Left lobe of liver (tissue), 2 donors: ENCODE measurements around the gene TBCE. TPM values are rescaled to one million over a fixed set of nuclear protein-coding genes. Genes with fewer than 3 reads are reported as not detected.

Source experiments
- ATAC-seq: fragments of 200-7000 bp; cut with Tn5 transposase; one replicate; pipeline ENCODE4 v1.9.1; 2020; ENCODE audit warnings: mild to moderate bottlenecking, moderate library complexity
- DNase-seq: peaks from one replicate; pipeline ENCODE4 v3.0.0-alpha.2; 2020; ENCODE audit warnings: low spot score
- total RNA-seq: library from RNA; stranded (reverse); gene quantifications from one replicate; pipeline ENCODE4 v1.2.1, GENCODE V29; 2021
- donor health status: DM: no; HTN: no; CAD: no; lungs with moderate emphysema.
- donor health status: DM: no; HTN: yes; CAD: no.

The TBCE gene
- total RNA-seq, 1 donor from 2014 or later = 13.6 TPM

- ATAC-seq (peak; percentile 62), DNase-seq (no peak)
These were observed 41.3 kb downstream of the TBCE start for GRCh38 chr1:235408503-235408960.

DNA sequence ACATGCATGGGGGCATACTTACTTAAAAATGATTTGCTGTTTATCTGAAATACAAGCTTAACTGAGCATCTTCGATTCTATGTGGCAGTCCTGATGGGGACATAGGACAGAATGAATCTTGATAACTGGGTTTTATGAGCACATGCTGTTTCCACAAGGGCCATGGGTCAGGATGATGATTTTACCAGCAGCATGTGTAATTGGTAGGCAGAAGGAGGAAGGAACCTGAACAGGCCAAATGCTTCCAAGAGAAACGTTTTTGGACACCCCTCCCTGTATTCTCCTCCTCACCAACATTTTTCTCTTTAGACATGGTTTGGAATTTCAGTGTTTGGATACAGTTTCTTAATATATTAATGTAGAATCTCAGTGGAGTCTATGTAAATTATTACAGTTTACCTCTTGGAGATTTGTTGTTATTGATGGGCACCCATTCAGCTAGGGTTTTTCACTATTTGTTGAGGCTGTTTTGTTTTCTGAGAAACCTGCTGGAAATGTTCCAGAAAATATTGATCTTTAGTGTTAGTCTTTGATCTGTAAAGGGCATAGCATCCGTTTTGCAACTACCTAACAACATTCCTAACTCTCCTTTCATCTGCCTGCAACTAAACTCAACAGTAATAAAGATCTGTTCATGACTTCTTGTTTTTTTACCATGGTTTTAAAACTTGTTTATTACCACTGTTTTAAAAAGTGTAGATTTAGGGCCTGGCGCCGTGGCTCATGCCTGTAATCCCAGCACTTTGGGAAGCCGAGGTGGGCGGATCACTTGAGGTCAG, 42.0 kb downstream of the TBCE start:
- ATAC-seq = peak; percentile 49
- no peak for DNase-seq

GRCh38 chr1:235410467-235410866, 43.2 kb downstream of the TBCE start:
- no peak for DNase-seq
- ATAC-seq = no peak

DNA sequence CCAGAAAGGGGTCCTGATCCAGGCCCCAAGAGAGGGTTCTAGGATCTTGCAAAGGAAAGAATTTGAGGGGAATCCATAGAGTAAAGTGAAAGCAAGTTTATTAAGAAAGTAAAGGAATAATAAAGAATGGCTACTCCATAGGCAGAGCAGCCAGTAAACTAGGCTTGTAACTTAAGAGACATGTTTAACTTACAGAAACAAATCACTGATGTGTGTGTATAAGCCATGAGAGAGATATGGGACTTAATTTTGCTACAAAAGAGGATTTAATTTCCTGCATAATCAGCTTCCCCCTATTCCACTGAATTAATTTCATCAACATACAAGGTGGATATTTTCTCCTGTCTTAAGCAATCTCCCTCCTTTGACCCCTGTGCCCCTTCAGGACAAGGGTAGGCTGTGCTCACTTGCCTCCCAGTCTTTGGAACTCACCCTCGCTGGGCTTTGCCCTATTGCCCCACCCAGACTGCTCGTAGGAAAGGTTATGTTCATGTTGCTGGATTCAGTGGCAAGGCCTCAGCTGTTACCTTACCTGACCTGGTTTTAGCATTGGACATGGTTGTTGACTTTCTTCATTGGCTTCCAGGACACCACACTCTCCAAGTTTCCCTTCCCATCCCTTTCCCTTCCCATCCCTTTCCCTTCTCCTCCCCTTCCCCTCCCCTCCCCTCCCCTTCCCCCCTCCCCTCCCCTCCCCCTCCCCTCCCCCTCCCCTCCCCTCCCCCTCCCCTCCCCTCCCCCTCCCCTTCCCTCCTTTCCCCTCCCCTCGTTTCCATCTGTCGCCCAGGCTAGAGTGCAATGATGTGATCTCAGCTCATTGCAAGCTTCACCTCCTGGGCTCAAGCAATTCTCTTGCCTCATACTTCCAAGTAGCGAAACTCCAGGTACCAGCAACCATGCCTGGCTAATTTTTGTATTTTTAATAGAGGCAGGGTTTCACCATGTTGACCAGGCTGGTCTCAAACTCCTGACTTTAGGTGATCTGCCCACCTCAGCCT, 44.6 kb downstream of the TBCE start:
- ATAC-seq = peak; percentile 88
- DNase-seq = peak; percentile 86

DNA sequence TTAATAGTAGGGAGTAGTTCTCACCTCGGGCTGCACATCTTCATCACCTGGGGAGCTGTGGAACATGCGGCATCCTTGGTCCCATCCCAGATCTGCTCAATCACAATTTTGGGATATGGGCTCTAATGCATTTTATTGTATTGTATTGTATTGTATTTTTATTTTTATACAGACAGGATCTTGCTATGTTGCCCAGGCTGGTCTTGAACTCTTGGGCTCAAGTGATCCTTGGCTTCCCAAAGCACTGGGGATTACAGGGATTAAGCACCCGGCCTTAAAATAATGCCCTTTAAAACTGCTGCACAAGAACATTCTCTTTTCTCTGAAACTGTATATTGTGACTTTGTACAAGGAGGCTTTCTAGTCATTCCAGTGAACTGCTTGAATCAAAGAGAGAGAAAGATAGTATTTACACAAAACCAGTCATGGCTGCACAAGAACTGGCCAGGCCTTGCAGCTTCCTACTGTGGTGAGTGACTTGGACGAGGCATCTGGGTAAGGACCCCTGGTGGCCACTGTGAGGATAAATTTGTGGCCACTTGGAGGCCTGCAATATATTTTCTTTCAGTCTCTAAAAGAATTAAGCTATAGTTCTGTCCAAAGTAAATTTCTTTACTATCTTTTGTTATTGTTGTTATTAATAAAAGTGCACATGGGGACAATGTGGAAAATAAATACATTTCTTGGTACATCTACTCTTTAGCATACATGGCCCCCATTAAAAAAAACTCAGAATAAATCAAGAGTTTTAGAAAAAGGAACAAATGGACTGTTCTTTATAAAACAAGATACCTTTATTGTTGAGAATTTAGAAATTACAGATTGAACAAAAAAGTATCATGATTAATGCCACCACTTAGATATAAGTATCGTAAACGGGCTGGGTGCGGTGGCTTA, 48.0 kb downstream of the TBCE start:
- DNase-seq (peak; percentile 68), ATAC-seq (peak; percentile 78)

- peak; percentile 9 for ATAC-seq
- DNase-seq = no peak
These were observed 49.4 kb downstream of the TBCE start for GRCh38 chr1:235416662-235417049.

DNA sequence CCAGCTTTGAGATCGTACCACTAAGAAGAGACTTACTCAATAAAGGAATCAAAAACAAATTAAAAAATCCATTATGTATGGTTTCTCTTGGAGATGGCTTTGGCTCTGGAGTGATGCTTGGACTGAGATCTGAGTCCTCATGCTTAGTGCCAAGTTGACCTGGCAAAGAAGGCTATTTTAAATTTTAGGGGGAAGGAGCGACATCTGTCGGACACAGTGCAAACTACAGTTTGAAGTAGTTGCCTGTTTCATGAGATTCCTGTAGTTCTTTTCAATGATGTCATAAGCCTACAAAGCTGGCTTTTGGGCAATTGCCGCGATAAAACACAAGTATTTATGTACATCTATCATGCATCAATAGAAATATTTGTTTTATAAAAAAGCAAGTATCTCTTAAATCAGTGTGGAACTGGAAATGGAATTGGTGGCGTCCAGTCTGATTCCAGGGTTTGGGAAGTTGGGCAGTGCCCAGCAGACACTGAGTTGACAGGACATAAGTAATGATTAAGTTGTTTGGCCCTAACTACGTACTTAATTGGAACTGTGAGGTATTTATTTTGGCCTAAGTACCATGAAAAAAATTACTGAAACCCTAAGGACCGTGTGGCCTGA, 50.0 kb downstream of the TBCE start:
- DNase-seq (peak; percentile 62), ATAC-seq (peak; percentile 93)

GRCh38 chr1:235421751-235422150, 54.5 kb downstream of the TBCE start:
- DNase-seq (no peak), ATAC-seq (no peak)

DNA sequence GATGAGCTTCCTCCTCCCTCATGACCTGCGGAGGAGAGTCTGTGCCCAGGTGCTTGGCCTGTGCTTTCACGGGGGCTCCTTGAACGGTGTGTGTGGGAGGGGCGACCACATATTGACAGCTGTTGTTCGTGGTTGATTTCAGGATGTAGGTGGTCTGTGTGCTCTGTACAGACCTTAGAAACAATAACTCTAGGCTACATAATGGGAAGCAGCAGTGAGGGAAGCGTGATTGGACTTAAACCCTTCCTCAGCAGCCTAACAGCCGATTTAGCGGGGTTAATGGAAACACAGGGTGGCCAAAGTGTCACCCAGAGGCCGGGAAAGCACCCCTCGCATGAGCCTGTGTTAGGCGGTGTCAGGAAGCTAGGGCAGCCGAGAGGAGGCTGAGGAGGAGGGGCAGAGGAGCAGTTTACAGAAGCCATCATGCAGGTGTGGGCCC, 56.0 kb downstream of the TBCE start:
- no peak for DNase-seq

DNA sequence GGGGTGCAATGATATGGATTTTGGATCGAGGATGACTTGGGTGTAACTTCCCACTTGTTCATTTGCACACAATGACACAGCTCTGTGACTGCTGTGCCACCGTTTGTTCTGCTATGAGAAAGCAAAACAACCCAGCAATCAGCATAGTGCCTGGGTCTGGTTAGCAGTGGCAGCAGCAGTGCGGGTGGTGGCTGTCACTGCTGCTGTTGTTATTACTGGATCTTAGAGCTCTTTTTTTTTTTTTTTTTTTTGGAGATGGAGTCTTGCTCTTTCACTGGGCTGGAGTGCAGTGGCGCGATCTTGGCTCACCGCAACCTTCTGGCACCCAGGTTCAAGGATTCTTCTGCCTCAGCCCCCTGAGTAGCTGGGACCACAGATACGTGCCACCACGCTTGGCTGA, 56.9 kb downstream of the TBCE start:
- ATAC-seq (no peak), DNase-seq (no peak)

More for the DNA sequence above, 56.0 kb downstream of the TBCE start:
- ATAC-seq = no peak

DNA sequence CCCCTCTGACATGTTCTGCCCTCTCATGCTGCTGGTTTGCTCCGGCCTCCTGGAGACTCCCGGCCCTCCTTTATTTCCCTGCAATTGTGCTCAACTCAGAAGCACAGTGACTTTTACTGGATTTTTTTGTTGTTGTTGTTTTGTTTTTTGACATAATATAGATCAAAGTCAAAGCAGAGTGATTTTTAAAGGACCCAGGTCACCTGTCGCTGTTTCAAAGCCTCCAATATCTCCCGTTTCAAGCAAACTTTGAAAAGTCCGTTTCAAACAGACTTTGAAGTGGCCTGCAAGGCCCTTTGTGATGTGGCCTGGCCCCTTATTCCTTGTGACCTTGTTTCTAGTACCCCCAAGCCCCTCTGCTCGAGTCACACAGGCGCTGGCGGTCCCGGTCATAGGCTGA, 58.1 kb downstream of the TBCE start:
- DNase-seq = peak; percentile 19
- no peak for ATAC-seq

DNA sequence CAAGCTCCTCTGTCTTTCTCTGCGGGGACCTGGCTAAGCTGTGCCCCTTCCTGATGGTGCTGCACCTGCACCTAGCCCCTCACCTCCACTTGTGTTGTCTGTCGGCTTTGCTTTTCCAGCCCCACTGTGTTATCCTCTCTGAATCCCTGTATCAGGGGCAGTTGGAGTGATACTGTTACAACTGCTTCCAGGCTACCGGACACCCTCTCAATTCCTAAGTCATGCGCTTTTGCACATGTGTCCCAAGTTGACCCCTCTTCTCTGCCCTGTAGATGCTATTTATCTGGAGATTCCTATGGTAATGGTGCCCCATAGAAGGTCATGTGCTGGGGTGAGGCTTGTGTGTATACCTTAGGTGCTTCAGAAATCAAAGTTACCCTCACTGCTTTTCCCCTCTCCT, 58.9 kb downstream of the TBCE start:
- peak; percentile 8 for DNase-seq
- ATAC-seq = no peak

DNA sequence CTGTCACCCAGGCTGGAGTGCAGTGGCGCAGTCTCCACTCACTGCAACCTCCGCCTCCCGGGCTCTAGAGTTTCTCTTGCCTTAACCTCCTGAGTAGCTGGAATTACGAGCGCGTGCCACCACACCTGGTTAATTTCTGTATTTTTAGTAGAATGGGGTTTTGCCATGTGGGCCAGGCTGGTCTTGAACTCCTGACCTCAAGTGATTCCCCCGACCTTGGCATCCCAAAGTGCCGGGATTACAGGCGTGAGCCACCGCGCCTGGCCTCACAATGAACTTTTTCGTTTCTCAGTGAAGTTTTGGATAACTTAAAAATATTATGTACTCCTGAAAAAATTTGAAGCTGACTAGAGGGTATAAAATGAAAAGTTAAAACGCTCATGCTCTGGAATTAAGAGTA, 59.5 kb downstream of the TBCE start:
- ATAC-seq = no peak
- DNase-seq = peak; percentile 18

DNA sequence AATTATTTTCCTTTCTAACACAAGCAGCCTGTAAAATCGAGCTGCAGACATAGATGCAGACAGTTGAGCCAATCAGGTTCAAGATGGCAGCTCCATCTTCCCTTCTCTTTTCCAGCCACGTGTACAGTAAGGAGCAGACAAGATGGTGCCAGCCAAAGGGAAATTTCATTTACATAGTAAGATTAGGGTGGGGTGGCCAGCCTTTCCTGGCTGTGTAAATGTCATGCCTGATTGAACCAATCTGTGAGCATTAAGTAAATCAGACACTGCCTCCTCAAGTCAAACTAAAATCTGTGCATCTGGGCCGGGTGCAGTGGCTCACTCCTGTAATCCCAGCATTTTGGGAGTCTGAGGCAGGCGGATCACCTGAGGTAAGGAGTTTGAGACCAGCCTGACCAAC, 60.2 kb downstream of the TBCE start:
- DNase-seq = no peak
- no peak for ATAC-seq

DNA sequence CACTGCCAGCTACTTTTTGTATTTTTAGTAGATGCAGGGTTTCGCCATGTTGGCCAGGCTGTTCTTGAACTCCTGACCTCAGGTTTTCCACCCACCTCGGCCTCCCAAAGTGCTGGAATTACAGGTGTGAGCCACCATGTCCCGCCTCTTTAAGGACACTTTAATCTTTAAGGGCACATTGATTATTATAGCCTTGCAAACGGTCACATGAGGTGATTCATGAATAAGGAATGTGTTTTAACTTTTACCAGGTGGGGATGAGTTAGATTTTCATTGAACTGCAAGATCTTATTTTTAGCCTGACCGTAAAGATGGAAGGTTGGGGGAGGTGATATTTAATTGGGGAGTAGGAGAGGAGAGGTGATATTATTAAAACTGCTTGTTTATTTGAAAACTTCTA, 61.9 kb downstream of the TBCE start:
- no peak for DNase-seq
- ATAC-seq = no peak

GRCh38 chr1:235430991-235431390, 63.8 kb downstream of the TBCE start:
- DNase-seq (no peak), ATAC-seq (no peak)

GRCh38 chr1:235434001-235434400, 66.8 kb downstream of the TBCE start:
- peak; percentile 24 for DNase-seq
- ATAC-seq = no peak

DNA sequence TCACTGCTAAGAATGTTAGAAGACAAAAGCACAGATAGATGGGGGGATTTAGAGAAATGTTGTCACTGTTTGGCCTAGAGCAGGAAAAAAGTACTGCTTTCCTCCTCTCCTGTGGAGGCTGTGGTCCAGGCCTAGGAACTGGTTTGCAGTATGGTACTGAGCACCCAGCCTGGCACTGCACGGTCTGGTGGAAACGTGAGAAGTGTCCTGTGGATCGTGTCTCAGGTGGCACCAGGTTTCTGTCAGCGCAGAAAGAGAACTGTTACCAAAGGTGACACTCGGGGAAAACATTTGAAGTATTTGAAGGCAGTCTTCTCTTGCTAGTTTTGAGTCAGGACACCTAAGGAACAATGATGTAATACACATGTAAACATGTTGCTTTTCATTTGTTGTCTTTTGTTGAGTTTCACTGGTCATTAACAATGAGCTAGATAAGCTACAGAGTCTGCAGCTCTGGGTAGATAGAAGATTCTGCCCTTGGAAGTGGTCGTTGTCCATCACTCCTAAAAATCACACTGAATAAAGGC, 74.0 kb downstream of the TBCE start:
- no peak for DNase-seq
- no peak for ATAC-seq

GRCh38 chr1:235442788-235443429, 75.7 kb downstream of the TBCE start:
- ATAC-seq = no peak

More at GRCh38 chr1:235442788-235443429, 75.7 kb downstream of the TBCE start:
- no peak for DNase-seq
